Keratinocyte (primary cell): ENCODE data around the gene RAPGEF4. TPM values are rescaled to one million over a fixed set of nuclear protein-coding genes. Genes with fewer than 3 reads are reported as not detected.

Experiments
- DNase-seq: peaks from one replicate; pipeline ENCODE4 v3.0.0-alpha.2; 2011; ENCODE audit warnings: low read depth, missing footprints, low spot score
- FAIRE-seq: peaks from 2 replicates; lab custom pipeline; 2011; peaks lifted over from hg19 to GRCh38; lab: Jason Lieb, UNC
- H2AFZ ChIP-seq: 2 replicates; pipeline ENCODE4 v1.6.0; 2012; ENCODE audit warnings: low read length, control low read depth, inconsistent platforms; ENCODE audit not compliant: control insufficient read depth
- H3K27ac ChIP-seq: 2 replicates; pipeline ENCODE4 v1.5.1; 2011; ENCODE audit warnings: low read length; ENCODE audit not compliant: control insufficient read depth, insufficient read depth
- H3K27me3 ChIP-seq: 3 replicates; pipeline ENCODE4 v1.6.0; 2011; ENCODE audit warnings: low read length; ENCODE audit not compliant: control insufficient read depth, insufficient read depth; ENCODE audit errors: extremely low read depth
- H3K36me3 ChIP-seq, 2 experiments: 2 replicates in 1 of 2; 3 replicates in 1 of 2; pipeline ENCODE4 v1.5.1; 2011; ENCODE audit warnings: low read length in 2 of 2, mild to moderate bottlenecking in 1 of 2; ENCODE audit not compliant: control insufficient read depth in 2 of 2, insufficient read depth in 2 of 2; ENCODE audit errors: extremely low read depth in 1 of 2
- H3K4me1 ChIP-seq: 3 replicates; pipeline ENCODE4 v1.5.1; 2011; ENCODE audit warnings: low read length; ENCODE audit not compliant: control insufficient read depth, insufficient read depth; ENCODE audit errors: extremely low read depth
- H3K4me2 ChIP-seq: 3 replicates; pipeline ENCODE4 v1.6.0; 2011; ENCODE audit warnings: low read depth, low read length; ENCODE audit not compliant: control insufficient read depth, insufficient read depth; ENCODE audit errors: extremely low read depth
- H3K4me3 ChIP-seq, 3 experiments: fragments of 200-600 bp in 1 of 3; sonication (generic) in 1 of 3; 2 replicates in 2 of 3; 3 replicates in 1 of 3; pipeline ENCODE4 v1.5.1; 2011 to 2016; ENCODE audit warnings: low read length in 3 of 3, mild to moderate bottlenecking in 3 of 3, control low read depth in 2 of 3, inconsistent platforms in 1 of 3, low read depth in 1 of 3, mixed read lengths in 1 of 3, mixed run types in 1 of 3, moderate library complexity in 1 of 3; ENCODE audit not compliant: control insufficient read depth in 2 of 3, insufficient read depth in 2 of 3; ENCODE audit errors: extremely low read depth in 1 of 3
- H3K79me2 ChIP-seq: 2 replicates; pipeline ENCODE4 v1.6.0; 2012; ENCODE audit warnings: low read length; ENCODE audit not compliant: control insufficient read depth, insufficient read depth
- H3K9ac ChIP-seq: 3 replicates; pipeline ENCODE4 v1.6.0; 2011; ENCODE audit warnings: low read length; ENCODE audit not compliant: control insufficient read depth, insufficient read depth; ENCODE audit errors: extremely low read depth
- H3K9me1 ChIP-seq: 3 replicates; pipeline ENCODE4 v1.6.0; 2011; ENCODE audit warnings: low read length; ENCODE audit not compliant: control insufficient read depth, insufficient read depth; ENCODE audit errors: extremely low read depth
- H3K9me3 ChIP-seq: 2 replicates; pipeline ENCODE4 v1.5.1; 2012; ENCODE audit warnings: low read depth, low read length; ENCODE audit not compliant: control insufficient read depth
- H4K20me1 ChIP-seq: 3 replicates; pipeline ENCODE4 v1.6.0; 2011; ENCODE audit warnings: low read length; ENCODE audit not compliant: control insufficient read depth, insufficient read depth; ENCODE audit errors: extremely low read depth
- EZH2 ChIP-seq: IDR thresholded peaks from one replicate; pipeline ENCODE4 v1.6.1; 2012; ENCODE audit warnings: inconsistent platforms, mild to moderate bottlenecking, low read length, moderate library complexity
- dilution Hi-C: fragments of 300-500 bp; cut with MboI; formaldehyde crosslinking; loops from one replicate; pipeline ENCODE4 v1.7.0; 2020; ENCODE audit warnings: low sequenced_read_pairs; ENCODE audit not compliant: extremely low pct_ligation_motif_present
- polyA plus RNA-seq, 5 experiments: library from polyadenylated mRNA; depleted of rRNA in 3 of 5; stranded (reverse) in 3 of 5; stranded (forward) in 1 of 5; unstranded in 1 of 5; fragments of >200 nt; gene quantifications; 1 replicate in 1 of 5; 2 replicates in 3 of 5; 3 replicates in 1 of 5; pipeline versions ENCODE4 v1.2.1 to v1.2.3, GENCODE V29; 2011 to 2012; ENCODE audit warnings: missing spikeins in 2 of 5, low read depth in 1 of 5, low replicate concordance in 1 of 5
- TF ChIP-seq, protein P1 (sequence below), 3 experiments: IDR thresholded peaks in 1 of 3; conservative IDR thresholded peaks in 1 of 3; optimal IDR thresholded peaks in 1 of 3; 2 replicates in 2 of 3; 3 replicates in 1 of 3; pipeline versions ENCODE3 to v1.5.1; 2011; ENCODE audit warnings: low read length in 3 of 3, mild to moderate bottlenecking in 3 of 3, moderate library complexity in 2 of 3, control low read depth in 1 of 3, inconsistent platforms in 1 of 3; ENCODE audit not compliant: insufficient read depth in 2 of 3; ENCODE audit errors: extremely low read depth in 1 of 3

Gene RAPGEF4
- polyA plus RNA-seq, 1 donor (not counting 4 experiments of a cell fraction or from before 2014, with no cell fraction given): 1.6 TPM

- dilution Hi-C loops: no loop called here
- DNase-seq (no peak), FAIRE-seq (no peak)
- no peak for TF ChIP-seq EZH2
- TF ChIP-seq, protein P1, sequence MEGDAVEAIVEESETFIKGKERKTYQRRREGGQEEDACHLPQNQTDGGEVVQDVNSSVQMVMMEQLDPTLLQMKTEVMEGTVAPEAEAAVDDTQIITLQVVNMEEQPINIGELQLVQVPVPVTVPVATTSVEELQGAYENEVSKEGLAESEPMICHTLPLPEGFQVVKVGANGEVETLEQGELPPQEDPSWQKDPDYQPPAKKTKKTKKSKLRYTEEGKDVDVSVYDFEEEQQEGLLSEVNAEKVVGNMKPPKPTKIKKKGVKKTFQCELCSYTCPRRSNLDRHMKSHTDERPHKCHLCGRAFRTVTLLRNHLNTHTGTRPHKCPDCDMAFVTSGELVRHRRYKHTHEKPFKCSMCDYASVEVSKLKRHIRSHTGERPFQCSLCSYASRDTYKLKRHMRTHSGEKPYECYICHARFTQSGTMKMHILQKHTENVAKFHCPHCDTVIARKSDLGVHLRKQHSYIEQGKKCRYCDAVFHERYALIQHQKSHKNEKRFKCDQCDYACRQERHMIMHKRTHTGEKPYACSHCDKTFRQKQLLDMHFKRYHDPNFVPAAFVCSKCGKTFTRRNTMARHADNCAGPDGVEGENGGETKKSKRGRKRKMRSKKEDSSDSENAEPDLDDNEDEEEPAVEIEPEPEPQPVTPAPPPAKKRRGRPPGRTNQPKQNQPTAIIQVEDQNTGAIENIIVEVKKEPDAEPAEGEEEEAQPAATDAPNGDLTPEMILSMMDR (optimal IDR thresholded peaks at IDR 0.05 in 1 of 3, IDR thresholded peaks at IDR 0.05 in 1 of 3, conservative IDR thresholded peaks at IDR 0.05 in 1 of 3; ENCODE audit: extremely low read depth in 1 of 3, insufficient read depth in 2 of 3, low read length in 3 of 3): no peak
- H3K27me3 ChIP-seq: no peaks in the 10 kb centered on the region
- H3K27ac ChIP-seq: no peak overlapping the region
- H3K79me2 ChIP-seq: no peaks in the 10 kb centered on the region
- no peak overlapping the region for H3K9ac ChIP-seq
- H3K4me1 ChIP-seq: peaks cover 13% of the 10 kb centered on the region
- H3K36me3 ChIP-seq: no peaks in the 10 kb centered on the region
- no peaks in the 10 kb centered on the region for H3K9me1 ChIP-seq
- no peak overlapping the region for H3K4me3 ChIP-seq
- no peaks in the 10 kb centered on the region for H3K9me3 ChIP-seq
- H3K4me2 ChIP-seq: no peak overlapping the region
- no peaks in the 10 kb centered on the region for H4K20me1 ChIP-seq
- no peak overlapping the region for H2AFZ ChIP-seq
Measured at GRCh38 chr2:172848519-172848918, 112.9 kb downstream of the RAPGEF4 start.

DNA sequence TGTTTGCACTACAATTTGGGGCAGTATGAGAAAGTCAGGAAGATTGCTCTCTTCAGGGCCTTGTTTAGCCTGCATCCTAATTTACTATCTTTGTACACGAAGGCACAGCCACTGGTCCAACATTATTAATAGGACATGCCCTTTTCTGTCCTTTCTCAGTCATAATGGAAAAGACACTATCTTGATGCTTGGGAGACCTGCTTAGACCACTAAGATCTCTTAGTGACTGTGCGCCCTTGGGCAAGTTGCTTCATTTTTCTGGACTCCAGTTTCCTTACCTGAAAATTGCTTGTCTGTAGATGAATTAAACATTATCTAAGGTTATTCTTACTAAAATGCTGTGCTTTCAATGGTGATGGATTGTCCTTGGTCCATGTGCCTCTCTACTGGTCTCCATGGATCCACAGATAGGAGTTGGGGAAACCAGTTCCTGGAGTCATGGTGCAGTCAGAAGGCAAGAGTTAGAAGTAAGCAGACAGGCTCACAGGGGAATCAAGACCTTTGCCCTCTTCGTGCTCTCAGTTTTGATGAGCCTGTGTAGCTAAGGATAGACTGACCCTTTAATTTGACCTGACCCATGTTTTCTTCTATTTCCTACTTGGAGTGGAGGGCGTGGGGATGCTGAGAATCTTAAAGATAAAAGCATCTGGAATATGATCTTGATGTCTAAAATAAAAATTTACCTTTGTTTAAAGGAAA lies 114.0 kb downstream of the RAPGEF4 start:
- H3K27me3 ChIP-seq: no peaks in the 10 kb centered on the region
- H3K9me3 ChIP-seq: no peaks in the 10 kb centered on the region
- dilution Hi-C loops: no loop called here
- H4K20me1 ChIP-seq: no peaks in the 10 kb centered on the region
- H3K4me1 ChIP-seq: peaks cover 7% of the 10 kb centered on the region
- H3K27ac ChIP-seq: no peak overlapping the region
- no peak overlapping the region for H3K4me3 ChIP-seq
- H3K4me2 ChIP-seq: no peak overlapping the region
- DNase-seq (no peak), FAIRE-seq (peak; percentile 29)
- no peaks in the 10 kb centered on the region for H3K79me2 ChIP-seq
- H3K36me3 ChIP-seq: no peaks in the 10 kb centered on the region
- no peaks in the 10 kb centered on the region for H3K9me1 ChIP-seq
- H3K9ac ChIP-seq: no peak overlapping the region
- no peak for TF ChIP-seq EZH2
- TF ChIP-seq, protein P1 (optimal IDR thresholded peaks at IDR 0.05 in 1 of 3, IDR thresholded peaks at IDR 0.05 in 1 of 3, conservative IDR thresholded peaks at IDR 0.05 in 1 of 3; ENCODE audit: extremely low read depth in 1 of 3, insufficient read depth in 2 of 3, low read length in 3 of 3): no peak
- peak overlapping the region; percentile 18 for H2AFZ ChIP-seq
